Endothelial cell of umbilical vein (primary cell): ENCODE data around the gene KAZN. TPM values are rescaled to one million over a fixed set of nuclear protein-coding genes. Genes with fewer than 3 reads are reported as not detected.

Experiments used
- BruUV-seq: library from RNA; stranded (reverse); fragments of 400-500 nt; replicated peaks from 2 replicates; lab custom pipeline; 2021; lab: Mats Ljungman, UMichigan
- CTCF ChIA-PET: fragments of 300-600, 350-600 bp; sonication (Branson Sonifier 250); formaldehyde crosslinking; loops from one replicate; lab custom pipeline; 2021; ENCODE audit warnings: antibody characterized with exemption, inconsistent platforms; lab: Charles Lee
- POLR2A ChIA-PET: fragments of 300-600, 350-600 bp; sonication (Branson Sonifier 250); formaldehyde crosslinking; loops from one replicate; lab custom pipeline; 2021; ENCODE audit warnings: antibody characterized with exemption, inconsistent platforms; lab: Charles Lee
- DNase-seq: peaks from one replicate; pipeline ENCODE4 v3.0.0-alpha.2; 2011; ENCODE audit warnings: low read depth, low spot score
- FAIRE-seq: peaks from 2 replicates; lab custom pipeline; 2011; peaks lifted over from hg19 to GRCh38; lab: Jason Lieb, UNC
- H2AFZ ChIP-seq: 2 replicates; pipeline ENCODE4 v1.6.0; 2012; ENCODE audit warnings: low read depth, low read length, control low read depth, inconsistent platforms
- H3K27ac ChIP-seq: 2 replicates; pipeline ENCODE4 v1.5.1; 2011; ENCODE audit warnings: low read depth, mild to moderate bottlenecking, control low read depth, low read length, moderate library complexity; ENCODE audit not compliant: insufficient read depth
- H3K27me3 ChIP-seq, 2 experiments: 2 replicates each; pipeline versions ENCODE4 v1.6.0 to v1.6.1; 2011; ENCODE audit warnings: low read length in 2 of 2, mixed read lengths in 1 of 2; ENCODE audit not compliant: control insufficient read depth in 2 of 2, insufficient read depth in 2 of 2
- H3K36me3 ChIP-seq, 2 experiments: 2 replicates in 1 of 2; 3 replicates in 1 of 2; pipeline ENCODE4 v1.5.1; 2011; ENCODE audit warnings: low read length in 2 of 2, mild to moderate bottlenecking in 1 of 2, moderate library complexity in 1 of 2; ENCODE audit not compliant: control insufficient read depth in 2 of 2, insufficient read depth in 2 of 2; ENCODE audit errors: extremely low read depth in 1 of 2
- H3K4me1 ChIP-seq: 3 replicates; pipeline ENCODE4 v1.5.1; 2011; ENCODE audit warnings: mild to moderate bottlenecking, low read length; ENCODE audit not compliant: control insufficient read depth, insufficient read depth; ENCODE audit errors: extremely low read depth
- H3K4me2 ChIP-seq: 2 replicates; pipeline ENCODE4 v1.6.1; 2011; ENCODE audit warnings: low read length, control low read depth, mixed read lengths; ENCODE audit not compliant: insufficient read depth
- H3K4me3 ChIP-seq, 3 experiments: fragments of 200-600 bp in 1 of 3; sonication (generic), shearing (Covaris generic) in 1 of 3; replicated peaks in 1 of 3; 2 replicates each; pipeline ENCODE4 v1.5.1; 2011 to 2016; ENCODE audit warnings: control low read depth in 3 of 3, low read length in 3 of 3, mild to moderate bottlenecking in 2 of 3, inconsistent platforms in 1 of 3, low read depth in 1 of 3, moderate library complexity in 1 of 3; ENCODE audit not compliant: insufficient read depth in 1 of 3
- H3K79me2 ChIP-seq: 2 replicates; pipeline ENCODE4 v1.6.0; 2012; ENCODE audit warnings: low read length, inconsistent platforms; ENCODE audit not compliant: control insufficient read depth, insufficient read depth
- H3K9ac ChIP-seq: replicated peaks from 2 replicates; pipeline ENCODE3; 2011; ENCODE audit warnings: low read length, control low read depth; ENCODE audit not compliant: insufficient read depth; ENCODE audit errors: extremely low read depth
- H3K9me1 ChIP-seq: replicated peaks from 3 replicates; pipeline ENCODE4 v1.6.0; 2011; ENCODE audit warnings: mild to moderate bottlenecking, low read length; ENCODE audit not compliant: control insufficient read depth, insufficient read depth; ENCODE audit errors: extremely low read depth
- H3K9me3 ChIP-seq: replicated peaks from 2 replicates; pipeline ENCODE4 v1.5.1; 2012; ENCODE audit warnings: low read length, inconsistent platforms; ENCODE audit not compliant: control insufficient read depth, insufficient read depth
- H4K20me1 ChIP-seq: replicated peaks from 2 replicates; pipeline ENCODE3; 2011; ENCODE audit warnings: mild to moderate bottlenecking, low read length; ENCODE audit not compliant: control insufficient read depth, insufficient read depth; ENCODE audit errors: extremely low read depth
- EZH2 ChIP-seq: IDR thresholded peaks from 2 replicates; pipeline ENCODE4 v1.6.1; 2012; ENCODE audit warnings: borderline replicate concordance, low read depth, mild to moderate bottlenecking, moderate library complexity, low read length, inconsistent platforms; ENCODE audit not compliant: severe bottlenecking
- FOS ChIP-seq: IDR thresholded peaks from 2 replicates; pipeline ENCODE4 v1.6.1; 2011; ENCODE audit warnings: mild to moderate bottlenecking, low read length, moderate library complexity, borderline replicate concordance; ENCODE audit not compliant: insufficient read depth
- GATA2 ChIP-seq: IDR thresholded peaks from 2 replicates; pipeline ENCODE4 v1.7.0; 2011; ENCODE audit warnings: low read depth, mild to moderate bottlenecking, moderate library complexity, mixed read lengths, low read length; ENCODE audit not compliant: insufficient read length, insufficient read depth
- JUN ChIP-seq: IDR thresholded peaks from 2 replicates; pipeline ENCODE4 v1.6.1; 2011; ENCODE audit warnings: borderline replicate concordance, low read depth; ENCODE audit not compliant: insufficient read length, insufficient read depth
- MYC ChIP-seq: IDR thresholded peaks from one replicate; pipeline ENCODE4 v1.6.1; 2011; ENCODE audit warnings: mild to moderate bottlenecking, low read depth, low read length
- POLR2A ChIP-seq: IDR thresholded peaks from 2 replicates; pipeline ENCODE4 v1.6.1; 2012; ENCODE audit warnings: low read depth, mild to moderate bottlenecking, control low read depth, low read length
- POLR2AphosphoS5 ChIP-seq: IDR thresholded peaks from 2 replicates; pipeline ENCODE4 v1.6.1; 2012; ENCODE audit warnings: low read depth, mild to moderate bottlenecking, control low read depth, low read length, moderate library complexity; ENCODE audit not compliant: insufficient read depth
- dilution Hi-C: fragments of 300-500 bp; cut with MboI; formaldehyde crosslinking; loops from one replicate; pipeline ENCODE4 v1.15.0; 2019; ENCODE audit warnings: low sequenced_read_pairs; ENCODE audit not compliant: extremely low pct_ligation_motif_present
- intact Hi-C: fragments of 100-400 bp; cut with micrococcal nuclease; formaldehyde crosslinking; loops from one replicate; pipeline ENCODE4 v1.10.0; 2022
- polyA plus RNA-seq, 4 experiments: library from polyadenylated mRNA; depleted of rRNA in 3 of 4; stranded (reverse) in 3 of 4; unstranded in 1 of 4; fragments of >200 nt; gene quantifications; 2 replicates each; pipeline versions ENCODE4 v1.2.1 to v1.2.3, GENCODE V29; 2011 to 2012; ENCODE audit warnings: missing spikeins in 1 of 4
- total RNA-seq: library from RNA; stranded (reverse); gene quantifications from 2 replicates; pipeline ENCODE4 v1.2.3, GENCODE V29; 2021
- TF ChIP-seq, protein P1 (sequence below): IDR thresholded peaks from 2 replicates; pipeline ENCODE4 v1.6.1; 2011; ENCODE audit not compliant: insufficient read depth, insufficient read length
- TF ChIP-seq, protein P2 (sequence below), 2 donors: IDR thresholded peaks; 1 replicate in 1 of 2; 2 replicates in 1 of 2; pipeline ENCODE4 v1.5.1; 2011; ENCODE audit warnings: low read length in 2 of 2, mild to moderate bottlenecking in 2 of 2, moderate library complexity in 2 of 2, control low read depth in 1 of 2, inconsistent platforms in 1 of 2, low read depth in 1 of 2; ENCODE audit not compliant: insufficient read depth in 1 of 2; ENCODE audit errors: extremely low read depth in 1 of 2

Gene KAZN
- total and polyA plus RNA-seq, 2 donors (not counting 3 experiments of a cell fraction or from before 2014, with no cell fraction given) = 1.6 to 5.8 TPM

DNA sequence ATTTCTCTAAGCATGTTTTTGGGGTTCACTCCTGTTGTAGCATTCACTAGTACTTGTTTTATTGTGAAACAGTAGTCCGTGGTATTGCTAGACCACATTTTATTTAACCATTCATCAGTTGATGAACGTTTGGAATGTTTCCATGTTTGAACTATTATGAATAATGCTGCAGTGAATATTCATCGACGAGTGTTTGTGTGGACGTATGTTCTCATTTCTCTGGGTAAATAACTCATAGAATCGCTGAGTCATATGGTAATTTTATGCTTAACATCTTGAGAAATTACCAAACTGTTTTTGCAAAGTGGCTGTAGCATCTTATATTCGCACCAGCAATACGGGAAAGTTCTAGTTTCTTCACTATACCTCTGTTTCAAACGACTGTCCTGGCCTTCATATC, 28.0 kb upstream of the KAZN start:
- TF ChIP-seq FOS (no peak), EZH2 (no peak), POLR2A (no peak), MYC (no peak), GATA2 (no peak), JUN (no peak), POLR2AphosphoS5 (no peak)
- TF ChIP-seq, protein P1, sequence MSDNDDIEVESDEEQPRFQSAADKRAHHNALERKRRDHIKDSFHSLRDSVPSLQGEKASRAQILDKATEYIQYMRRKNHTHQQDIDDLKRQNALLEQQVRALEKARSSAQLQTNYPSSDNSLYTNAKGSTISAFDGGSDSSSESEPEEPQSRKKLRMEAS = no peak
- TF ChIP-seq, protein P2, sequence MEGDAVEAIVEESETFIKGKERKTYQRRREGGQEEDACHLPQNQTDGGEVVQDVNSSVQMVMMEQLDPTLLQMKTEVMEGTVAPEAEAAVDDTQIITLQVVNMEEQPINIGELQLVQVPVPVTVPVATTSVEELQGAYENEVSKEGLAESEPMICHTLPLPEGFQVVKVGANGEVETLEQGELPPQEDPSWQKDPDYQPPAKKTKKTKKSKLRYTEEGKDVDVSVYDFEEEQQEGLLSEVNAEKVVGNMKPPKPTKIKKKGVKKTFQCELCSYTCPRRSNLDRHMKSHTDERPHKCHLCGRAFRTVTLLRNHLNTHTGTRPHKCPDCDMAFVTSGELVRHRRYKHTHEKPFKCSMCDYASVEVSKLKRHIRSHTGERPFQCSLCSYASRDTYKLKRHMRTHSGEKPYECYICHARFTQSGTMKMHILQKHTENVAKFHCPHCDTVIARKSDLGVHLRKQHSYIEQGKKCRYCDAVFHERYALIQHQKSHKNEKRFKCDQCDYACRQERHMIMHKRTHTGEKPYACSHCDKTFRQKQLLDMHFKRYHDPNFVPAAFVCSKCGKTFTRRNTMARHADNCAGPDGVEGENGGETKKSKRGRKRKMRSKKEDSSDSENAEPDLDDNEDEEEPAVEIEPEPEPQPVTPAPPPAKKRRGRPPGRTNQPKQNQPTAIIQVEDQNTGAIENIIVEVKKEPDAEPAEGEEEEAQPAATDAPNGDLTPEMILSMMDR (IDR thresholded peaks at IDR 0.05; ENCODE audit: extremely low read depth in 1 of 2, insufficient read depth in 1 of 2, low read depth in 1 of 2, low read length in 2 of 2) = no peak
- no peak overlapping the region for H3K27ac ChIP-seq
- H4K20me1 ChIP-seq = no peaks in the 10 kb centered on the region
- no TSS peak for BruUV-seq
- no peak for FAIRE-seq
- intact Hi-C loops = no loop called here
- H2AFZ ChIP-seq = no peak overlapping the region
- ChIA-PET CTCF (no interaction called here), POLR2A (no interaction called here)
- no peaks in the 10 kb centered on the region for H3K4me1 ChIP-seq
- DNase-seq = no peak
- H3K4me2 ChIP-seq = no peak overlapping the region
- H3K4me3 ChIP-seq = no peak overlapping the region
- no peaks in the 10 kb centered on the region for H3K27me3 ChIP-seq
- no peak overlapping the region for H3K9ac ChIP-seq
- H3K9me1 ChIP-seq = no peaks in the 10 kb centered on the region
- H3K36me3 ChIP-seq = no peaks in the 10 kb centered on the region
- H3K9me3 ChIP-seq = peaks cover 5% of the 10 kb centered on the region
- dilution Hi-C loops = no loop called here
- H3K79me2 ChIP-seq = no peaks in the 10 kb centered on the region
